A549 (cell line): ENCODE results near the gene MTFMT. TPM values are rescaled to one million over a fixed set of nuclear protein-coding genes. Genes with fewer than 3 reads are reported as not detected.

Experiments
- CHD2 ChIP-seq: fragments of 150-350 bp; IDR thresholded peaks from 2 replicates; pipeline ENCODE4 v1.6.1; 2014; ENCODE audit warnings: low read length; ENCODE audit not compliant: partially characterized antibody
- CHD4 ChIP-seq: fragments of 200-600 bp; sonication (generic); IDR thresholded peaks from 2 replicates; pipeline ENCODE4 v1.6.1; 2016; ENCODE audit warnings: antibody characterized with exemption, mild to moderate bottlenecking, borderline replicate concordance
- EHF ChIP-seq: fragments of 250-450 bp; sonication (Bioruptor Pico); IDR thresholded peaks from 2 replicates; pipeline ENCODE4 v1.5.0; 2020; ENCODE audit warnings: mild to moderate bottlenecking
- EHMT2 ChIP-seq: fragments of 200-600 bp; sonication (generic); IDR thresholded peaks from 2 replicates; pipeline ENCODE4 v1.6.1; 2016; ENCODE audit warnings: antibody characterized with exemption, low read depth, mild to moderate bottlenecking, moderate library complexity
- ESRRA ChIP-seq: fragments of 150-350 bp; IDR thresholded peaks from 2 replicates; pipeline ENCODE4 v1.6.1; 2014; ENCODE audit warnings: mild to moderate bottlenecking, low read length, borderline replicate concordance
- FOSB ChIP-seq: fragments of 250-450 bp; sonication (Bioruptor Pico); IDR thresholded peaks from 2 replicates; pipeline ENCODE4 v1.5.0; 2020; ENCODE audit warnings: mild to moderate bottlenecking, moderate library complexity
- FOSL2 ChIP-seq, 2 experiments: fragments of 450-650 bp in 1 of 2; fragments of >200 bp in 1 of 2; sonication (Bioruptor Twin) in 1 of 2; formaldehyde crosslinking; IDR thresholded peaks; 2 replicates each; pipeline versions ENCODE4 v1.5.0 to v1.6.1; 2016 to 2020; ENCODE audit warnings: mild to moderate bottlenecking in 1 of 2, moderate library complexity in 1 of 2
- HOXB13 ChIP-seq: fragments of 250-450 bp; sonication (Bioruptor Pico); IDR thresholded peaks from 2 replicates; pipeline ENCODE4 v1.5.0; 2020; ENCODE audit warnings: low read depth, mild to moderate bottlenecking, moderate library complexity
- HOXB5 ChIP-seq: fragments of 250-450 bp; sonication (Bioruptor Pico); IDR thresholded peaks from 2 replicates; pipeline ENCODE4 v1.5.0; 2020; ENCODE audit warnings: mild to moderate bottlenecking, moderate library complexity
- JUN ChIP-seq, 2 experiments: fragments of >200 bp; sonication (Bioruptor Twin); formaldehyde crosslinking; IDR thresholded peaks; 2 replicates in 1 of 2; 3 replicates in 1 of 2; pipeline ENCODE4 v1.6.1; 2016 to 2017
- KDM1A ChIP-seq: fragments of 200-600 bp; sonication (generic); IDR thresholded peaks from 2 replicates; pipeline ENCODE4 v1.6.1; 2016; ENCODE audit warnings: low read depth, mild to moderate bottlenecking
- PHF8 ChIP-seq: fragments of 200-600 bp; sonication (generic); IDR thresholded peaks from 2 replicates; pipeline ENCODE4 v1.6.1; 2016; ENCODE audit warnings: low read depth, mild to moderate bottlenecking, antibody characterized with exemption, moderate library complexity, borderline replicate concordance
- RAD21 ChIP-seq, 2 experiments: fragments of >200 bp in 1 of 2; sonication (Bioruptor Twin) in 1 of 2; formaldehyde crosslinking in 1 of 2; IDR thresholded peaks in 1 of 2; conservative IDR thresholded peaks in 1 of 2; 2 replicates in 1 of 2; 3 replicates in 1 of 2; pipeline ENCODE4 v1.6.1; 2012 to 2018; ENCODE audit warnings: inconsistent platforms in 1 of 2
- RARB ChIP-seq: fragments of 250-450 bp; sonication (Bioruptor Pico); IDR thresholded peaks from 2 replicates; pipeline ENCODE4 v1.8.0; 2021; ENCODE audit warnings: mild to moderate bottlenecking, moderate library complexity
- RCOR1 ChIP-seq: fragments of 150-350 bp; IDR thresholded peaks from 2 replicates; pipeline ENCODE4 v1.6.1; 2014; ENCODE audit warnings: antibody characterized with exemption, low read length, low read depth
- RFX5 ChIP-seq: fragments of 450-650 bp; IDR thresholded peaks from 2 replicates; pipeline ENCODE4 v1.7.1; 2014; ENCODE audit warnings: antibody characterized with exemption, mild to moderate bottlenecking, moderate library complexity
- SREBF2 ChIP-seq: fragments of 450-650 bp; IDR thresholded peaks from 2 replicates; pipeline ENCODE4 v1.6.1; 2014; ENCODE audit warnings: mild to moderate bottlenecking, moderate library complexity
- TFCP2L1 ChIP-seq: fragments of 250-450 bp; sonication (Bioruptor Pico); IDR thresholded peaks from 2 replicates; pipeline ENCODE4 v1.5.0; 2021; ENCODE audit warnings: mild to moderate bottlenecking
- polyA plus RNA-seq, 4 experiments: library from polyadenylated mRNA; depleted of rRNA in 3 of 4; stranded (reverse); fragments of >200 nt; fragmentation: RNase III in 1 of 4; extraction: RNeasy Plus Mini Kit Qiagen cat#74134 plus additional on column Dnase treatment in 1 of 4; gene quantifications; 2 replicates in 3 of 4; 3 replicates in 1 of 4; pipeline ENCODE4 v1.2.3, GENCODE V29; 2011 to 2017
- TF ChIP-seq, protein P1 (sequence below): fragments of 250-450 bp; sonication (Bioruptor Pico); IDR thresholded peaks from 2 replicates; pipeline ENCODE4 v1.5.0; 2021; ENCODE audit warnings: mild to moderate bottlenecking, moderate library complexity, borderline replicate concordance
- TF ChIP-seq, protein P2 (sequence below): fragments of 150-350 bp; IDR thresholded peaks from 2 replicates; pipeline ENCODE4 v1.6.1; 2014; ENCODE audit warnings: low read depth, mild to moderate bottlenecking, low read length
- TF ChIP-seq, protein P3 (sequence below): IDR thresholded peaks from 2 replicates; pipeline ENCODE4 v1.6.1; 2012
- TF ChIP-seq, protein P4 (sequence below): fragments of >200 bp; sonication (Bioruptor Twin); formaldehyde crosslinking; IDR thresholded peaks from 3 replicates; pipeline ENCODE4 v1.5.1; 2016
- TF ChIP-seq, protein P5 (sequence below): fragments of >200 bp; sonication (Bioruptor Twin); formaldehyde crosslinking; IDR thresholded peaks from 2 replicates; pipeline ENCODE4 v1.6.1; 2016
- TF ChIP-seq, protein P6 (sequence below): fragments of 250-450 bp; sonication (Bioruptor Pico); IDR thresholded peaks from 2 replicates; pipeline ENCODE4 v1.5.0; 2020; ENCODE audit warnings: low read depth, mild to moderate bottlenecking, moderate library complexity
- TF ChIP-seq, protein P7 (sequence below): IDR thresholded peaks from 2 replicates; pipeline ENCODE4 v1.6.1; 2012
- TF ChIP-seq, protein P8 (sequence below): fragments of 450-650 bp; IDR thresholded peaks from 2 replicates; pipeline ENCODE4 v1.6.1; 2014; ENCODE audit warnings: antibody characterized with exemption

The MTFMT gene
- polyA plus RNA-seq, 2 of the 4 experiments (the other 2 are of a cell fraction) = 21.4 to 23.4 TPM

DNA sequence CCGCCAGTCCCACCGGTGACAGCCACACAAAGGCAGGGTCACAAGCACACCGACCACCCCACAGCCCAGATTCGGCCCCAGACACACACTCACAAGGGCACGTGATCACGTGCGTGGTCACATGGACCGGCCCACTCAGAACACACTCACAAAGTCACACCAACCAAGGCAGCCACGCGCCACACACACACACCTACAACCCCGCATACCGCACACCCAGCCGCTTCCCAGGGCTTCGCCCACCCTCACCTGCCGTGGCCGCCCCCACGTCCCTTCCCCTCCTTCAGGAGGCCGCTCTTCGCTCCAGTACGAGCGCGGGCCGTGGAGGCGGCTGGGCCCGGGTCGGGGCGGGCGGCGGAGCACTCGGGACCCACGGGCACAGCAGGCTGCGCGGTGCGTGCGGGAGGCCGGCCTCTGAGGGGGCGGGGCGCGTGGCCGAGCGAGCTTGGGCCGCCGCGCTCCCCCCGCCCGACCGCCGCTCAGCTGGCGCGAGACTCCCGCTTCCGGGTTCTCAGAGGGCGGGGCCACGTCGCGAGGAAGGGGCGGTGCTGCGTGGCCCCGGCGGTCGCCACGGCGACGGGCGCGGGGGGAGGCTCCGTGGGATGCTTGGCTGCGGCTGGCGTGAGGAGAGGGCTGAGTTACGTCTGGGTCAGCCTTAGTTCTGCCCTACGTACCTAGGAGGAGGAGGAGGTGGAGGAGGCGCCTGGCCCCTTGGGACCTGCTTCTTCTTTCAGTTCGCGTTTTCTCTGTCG, 39.8 kb downstream of the MTFMT start, which contains the start of gene SPG21 (continued):
- TF ChIP-seq CHD4 (no peak), EHMT2 (no peak), FOSB (CRISPR knock-in tag) (no peak), SREBF2 (no peak), RAD21 (conservative IDR thresholded peaks at IDR 0.05 in 1 of 2, IDR thresholded peaks at IDR 0.05 in 1 of 2) (no peak; a peak in 1 of 5 replicates), JUN (IDR thresholded peaks at IDR 0.05) (peak; percentile 44 to 88; a peak in 3 of 5 replicates), TFCP2L1 (CRISPR knock-in tag) (0 out of 2 replicates have a peak, but pooled peaks have one; percentile 64), KDM1A (no peak), RARB (CRISPR knock-in tag) (no peak), RCOR1 (no peak), PHF8 (peak; percentile 47; the same call in 1 of the 2 replicates), FOSL2 (IDR thresholded peaks at IDR 0.05) (no peak), FOSL2 (CRISPR knock-in tag; IDR thresholded peaks at IDR 0.05) (peak; percentile 19; the same call in 1 of the 2 replicates), CHD2 (peak; percentile 64), HOXB5 (peak; percentile 52; the same call in 1 of the 2 replicates), RFX5 (no peak), ESRRA (no peak), HOXB13 (peak; percentile 32; the same call in 1 of the 2 replicates), EHF (0 out of 2 replicates have a peak, but pooled peaks have one; percentile 14)
- TF ChIP-seq, protein P1, sequence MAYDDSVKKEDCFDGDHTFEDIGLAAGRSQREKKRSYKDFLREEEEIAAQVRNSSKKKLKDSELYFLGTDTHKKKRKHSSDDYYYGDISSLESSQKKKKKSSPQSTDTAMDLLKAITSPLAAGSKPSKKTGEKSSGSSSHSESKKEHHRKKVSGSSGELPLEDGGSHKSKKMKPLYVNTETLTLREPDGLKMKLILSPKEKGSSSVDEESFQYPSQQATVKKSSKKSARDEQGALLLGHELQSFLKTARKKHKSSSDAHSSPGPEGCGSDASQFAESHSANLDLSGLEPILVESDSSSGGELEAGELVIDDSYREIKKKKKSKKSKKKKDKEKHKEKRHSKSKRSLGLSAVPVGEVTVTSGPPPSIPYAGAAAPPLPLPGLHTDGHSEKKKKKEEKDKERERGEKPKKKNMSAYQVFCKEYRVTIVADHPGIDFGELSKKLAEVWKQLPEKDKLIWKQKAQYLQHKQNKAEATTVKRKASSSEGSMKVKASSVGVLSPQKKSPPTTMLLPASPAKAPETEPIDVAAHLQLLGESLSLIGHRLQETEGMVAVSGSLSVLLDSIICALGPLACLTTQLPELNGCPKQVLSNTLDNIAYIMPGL (CRISPR knock-in tag) = peak; percentile 65; the same call in 1 of the 2 replicates
- TF ChIP-seq, protein P2, sequence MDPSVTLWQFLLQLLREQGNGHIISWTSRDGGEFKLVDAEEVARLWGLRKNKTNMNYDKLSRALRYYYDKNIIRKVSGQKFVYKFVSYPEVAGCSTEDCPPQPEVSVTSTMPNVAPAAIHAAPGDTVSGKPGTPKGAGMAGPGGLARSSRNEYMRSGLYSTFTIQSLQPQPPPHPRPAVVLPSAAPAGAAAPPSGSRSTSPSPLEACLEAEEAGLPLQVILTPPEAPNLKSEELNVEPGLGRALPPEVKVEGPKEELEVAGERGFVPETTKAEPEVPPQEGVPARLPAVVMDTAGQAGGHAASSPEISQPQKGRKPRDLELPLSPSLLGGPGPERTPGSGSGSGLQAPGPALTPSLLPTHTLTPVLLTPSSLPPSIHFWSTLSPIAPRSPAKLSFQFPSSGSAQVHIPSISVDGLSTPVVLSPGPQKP = no peak
- TF ChIP-seq, protein P3, sequence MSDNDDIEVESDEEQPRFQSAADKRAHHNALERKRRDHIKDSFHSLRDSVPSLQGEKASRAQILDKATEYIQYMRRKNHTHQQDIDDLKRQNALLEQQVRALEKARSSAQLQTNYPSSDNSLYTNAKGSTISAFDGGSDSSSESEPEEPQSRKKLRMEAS = peak; percentile 90
- TF ChIP-seq, protein P4, sequence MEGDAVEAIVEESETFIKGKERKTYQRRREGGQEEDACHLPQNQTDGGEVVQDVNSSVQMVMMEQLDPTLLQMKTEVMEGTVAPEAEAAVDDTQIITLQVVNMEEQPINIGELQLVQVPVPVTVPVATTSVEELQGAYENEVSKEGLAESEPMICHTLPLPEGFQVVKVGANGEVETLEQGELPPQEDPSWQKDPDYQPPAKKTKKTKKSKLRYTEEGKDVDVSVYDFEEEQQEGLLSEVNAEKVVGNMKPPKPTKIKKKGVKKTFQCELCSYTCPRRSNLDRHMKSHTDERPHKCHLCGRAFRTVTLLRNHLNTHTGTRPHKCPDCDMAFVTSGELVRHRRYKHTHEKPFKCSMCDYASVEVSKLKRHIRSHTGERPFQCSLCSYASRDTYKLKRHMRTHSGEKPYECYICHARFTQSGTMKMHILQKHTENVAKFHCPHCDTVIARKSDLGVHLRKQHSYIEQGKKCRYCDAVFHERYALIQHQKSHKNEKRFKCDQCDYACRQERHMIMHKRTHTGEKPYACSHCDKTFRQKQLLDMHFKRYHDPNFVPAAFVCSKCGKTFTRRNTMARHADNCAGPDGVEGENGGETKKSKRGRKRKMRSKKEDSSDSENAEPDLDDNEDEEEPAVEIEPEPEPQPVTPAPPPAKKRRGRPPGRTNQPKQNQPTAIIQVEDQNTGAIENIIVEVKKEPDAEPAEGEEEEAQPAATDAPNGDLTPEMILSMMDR = no peak
- TF ChIP-seq, protein P5, sequence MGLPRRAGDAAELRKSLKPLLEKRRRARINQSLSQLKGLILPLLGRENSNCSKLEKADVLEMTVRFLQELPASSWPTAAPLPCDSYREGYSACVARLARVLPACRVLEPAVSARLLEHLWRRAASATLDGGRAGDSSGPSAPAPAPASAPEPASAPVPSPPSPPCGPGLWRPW = no peak
- TF ChIP-seq, protein P6, sequence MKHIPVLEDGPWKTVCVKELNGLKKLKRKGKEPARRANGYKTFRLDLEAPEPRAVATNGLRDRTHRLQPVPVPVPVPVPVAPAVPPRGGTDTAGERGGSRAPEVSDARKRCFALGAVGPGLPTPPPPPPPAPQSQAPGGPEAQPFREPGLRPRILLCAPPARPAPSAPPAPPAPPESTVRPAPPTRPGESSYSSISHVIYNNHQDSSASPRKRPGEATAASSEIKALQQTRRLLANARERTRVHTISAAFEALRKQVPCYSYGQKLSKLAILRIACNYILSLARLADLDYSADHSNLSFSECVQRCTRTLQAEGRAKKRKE = no peak
- TF ChIP-seq, protein P7, sequence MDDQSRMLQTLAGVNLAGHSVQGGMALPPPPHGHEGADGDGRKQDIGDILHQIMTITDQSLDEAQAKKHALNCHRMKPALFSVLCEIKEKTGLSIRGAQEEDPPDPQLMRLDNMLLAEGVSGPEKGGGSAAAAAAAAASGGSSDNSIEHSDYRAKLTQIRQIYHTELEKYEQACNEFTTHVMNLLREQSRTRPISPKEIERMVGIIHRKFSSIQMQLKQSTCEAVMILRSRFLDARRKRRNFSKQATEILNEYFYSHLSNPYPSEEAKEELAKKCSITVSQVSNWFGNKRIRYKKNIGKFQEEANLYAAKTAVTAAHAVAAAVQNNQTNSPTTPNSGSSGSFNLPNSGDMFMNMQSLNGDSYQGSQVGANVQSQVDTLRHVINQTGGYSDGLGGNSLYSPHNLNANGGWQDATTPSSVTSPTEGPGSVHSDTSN = peak; percentile 79; the same call in 1 of the 2 replicates
- TF ChIP-seq, protein P8, sequence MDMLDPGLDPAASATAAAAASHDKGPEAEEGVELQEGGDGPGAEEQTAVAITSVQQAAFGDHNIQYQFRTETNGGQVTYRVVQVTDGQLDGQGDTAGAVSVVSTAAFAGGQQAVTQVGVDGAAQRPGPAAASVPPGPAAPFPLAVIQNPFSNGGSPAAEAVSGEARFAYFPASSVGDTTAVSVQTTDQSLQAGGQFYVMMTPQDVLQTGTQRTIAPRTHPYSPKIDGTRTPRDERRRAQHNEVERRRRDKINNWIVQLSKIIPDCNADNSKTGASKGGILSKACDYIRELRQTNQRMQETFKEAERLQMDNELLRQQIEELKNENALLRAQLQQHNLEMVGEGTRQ = peak; percentile 99
